Thymus (tissue), 11 donors: ENCODE results near the gene MYO5C. TPM values are rescaled to one million over a fixed set of nuclear protein-coding genes. Genes with fewer than 3 reads are reported as not detected.
A peak's percentile ranks its signal among the peaks of the same experiment; 100 is the strongest.

Experiments used
- DNase-seq, 9 donors: peaks; one replicate each; pipeline ENCODE4 v3.0.0-alpha.2; 2013; ENCODE audit warnings: low spot score in 9 of 9, low read depth in 6 of 9, missing footprints in 1 of 9
- H3K27ac ChIP-seq, 2 donors: one replicate each; pipeline ENCODE4 v1.5.1; 2013; ENCODE audit warnings: control low read depth in 1 of 2, low read depth in 1 of 2, low read length in 1 of 2, mild to moderate bottlenecking in 1 of 2, moderate library complexity in 1 of 2
- H3K27me3 ChIP-seq, 2 donors: one replicate each; pipeline ENCODE4 v1.5.1; 2013; ENCODE audit warnings: low read length in 1 of 2; ENCODE audit not compliant: control insufficient read depth in 2 of 2, insufficient read depth in 1 of 2
- H3K36me3 ChIP-seq, 2 donors: one replicate each; pipeline ENCODE4 v1.5.1; 2013; ENCODE audit warnings: low read length in 1 of 2, mild to moderate bottlenecking in 1 of 2, moderate library complexity in 1 of 2; ENCODE audit not compliant: control insufficient read depth in 2 of 2, insufficient read depth in 2 of 2
- H3K4me1 ChIP-seq, 2 donors: one replicate each; pipeline ENCODE4 v1.5.1; 2013; ENCODE audit warnings: low read length in 2 of 2; ENCODE audit not compliant: control insufficient read depth in 2 of 2, insufficient read depth in 2 of 2
- H3K4me3 ChIP-seq, 2 donors: one replicate each; pipeline ENCODE4 v1.5.1; 2013; ENCODE audit warnings: low read length in 2 of 2, control low read depth in 1 of 2, mild to moderate bottlenecking in 1 of 2
- H3K9me3 ChIP-seq, 2 donors: one replicate each; pipeline ENCODE4 v1.5.1; 2013; ENCODE audit warnings: low read length in 1 of 2, mild to moderate bottlenecking in 1 of 2; ENCODE audit not compliant: control insufficient read depth in 2 of 2, insufficient read depth in 1 of 2
- WGBS: extraction: QIAGEN DNeasy Blood & Tissue Kit; methylation state at CpG from one replicate; pipeline ENCODE4 v1.1.7; 2013; 5-methylcytosine and 5-hydroxymethylcytosine counted together
- polyA plus RNA-seq: library from polyadenylated mRNA; stranded (reverse); fragments of 200-250 nt; gene quantifications from one replicate; pipeline ENCODE4 v1.2.3, GENCODE V29; 2013
- total RNA-seq: library from RNA; stranded (reverse); fragments of 120-200 nt; gene quantifications from one replicate; pipeline ENCODE4 v1.2.4, GENCODE V29; 2013
- donor health status: healthy.

The MYO5C gene
- total and polyA plus RNA-seq, 2 donors: 3.0 to 3.2 TPM

- Histone ChIP-seq H3K9me3 (no peaks in the 10 kb centered on the region), H3K27me3 (no peaks in the 10 kb centered on the region), H3K4me3 (no peak overlapping the region), H3K36me3 (no peaks in the 10 kb centered on the region), H3K27ac (peak overlapping the region; percentile 53 to 95), H3K4me1 (peaks cover 14 to 31% of the 10 kb centered on the region in 2 donors)
- 40% methylated on average over 4 of the region's 4 CpGs for WGBS
- DNase-seq: peak in 1 of 9 donors; percentile 26
These were observed 62.2 kb downstream of the MYO5C start for GRCh38 chr15:52233405-52233804.

DNA sequence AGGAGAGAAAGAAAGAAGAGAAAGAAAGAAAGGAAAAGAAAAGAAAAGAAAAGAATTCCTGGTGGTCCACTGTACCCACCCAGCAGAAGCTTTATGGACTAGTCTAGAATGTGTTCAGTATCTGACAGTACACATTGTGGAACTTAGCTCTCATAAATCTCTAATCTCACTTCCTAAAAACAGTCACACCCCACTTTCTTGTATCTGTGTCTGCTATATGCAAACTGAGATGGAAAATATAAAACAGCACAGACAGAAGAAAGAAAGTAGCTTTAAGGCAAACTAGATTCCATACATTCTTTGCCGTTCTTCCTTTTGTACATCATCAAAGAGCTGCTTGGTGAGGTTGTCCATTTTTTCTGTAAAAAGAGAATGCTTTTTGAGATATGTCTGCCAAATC is 63.3 kb downstream of the MYO5C start:
- Histone ChIP-seq H3K9me3 (no peaks in the 10 kb centered on the region), H3K27me3 (no peaks in the 10 kb centered on the region), H3K4me1 (peaks cover 14 to 31% of the 10 kb centered on the region in 2 donors), H3K27ac (no peak overlapping the region), H3K4me3 (no peak overlapping the region), H3K36me3 (no peaks in the 10 kb centered on the region)
- 87% methylated on average over 1 of the region's 1 CpG for WGBS
- DNase-seq: peak in 1 of 9 donors; percentile 24

- H3K4me1 ChIP-seq: peaks cover 14 to 19% of the 10 kb centered on the region in 2 donors
- H3K36me3 ChIP-seq: no peaks in the 10 kb centered on the region
- H3K9me3 ChIP-seq: no peaks in the 10 kb centered on the region
- H3K27ac ChIP-seq: no peak overlapping the region
- WGBS: 97% methylated on average over 1 of the region's 1 CpG
- H3K4me3 ChIP-seq: no peak overlapping the region
- no peaks in the 10 kb centered on the region for H3K27me3 ChIP-seq
- no peak for DNase-seq
These were observed 65.5 kb downstream of the MYO5C start for GRCh38 chr15:52230073-52230472.

DNA sequence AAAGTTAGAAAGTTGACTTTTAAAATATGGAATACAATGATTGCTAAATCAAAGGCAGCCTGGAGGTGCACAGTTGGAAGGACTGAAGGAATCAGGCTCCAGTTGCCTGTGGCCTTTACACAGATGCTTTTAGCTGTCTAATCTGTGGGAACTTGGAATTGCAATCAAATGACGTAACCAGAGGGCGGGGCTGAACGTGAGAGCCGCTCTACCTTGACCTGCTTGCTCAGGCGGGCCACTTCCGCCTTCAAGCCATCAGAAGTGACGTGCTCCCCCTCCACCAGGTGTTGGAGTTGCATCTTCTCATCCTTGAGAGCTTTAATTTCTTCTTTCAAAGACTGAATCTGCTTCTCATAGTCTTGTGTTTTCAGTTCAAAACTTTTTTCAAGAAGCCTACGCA is 66.7 kb downstream of the MYO5C start:
- DNase-seq: no peak
- Histone ChIP-seq H3K27ac (no peak overlapping the region), H3K4me3 (no peak overlapping the region), H3K9me3 (no peaks in the 10 kb centered on the region), H3K27me3 (no peaks in the 10 kb centered on the region), H3K4me1 (peaks cover 2 to 8% of the 10 kb centered on the region in 2 donors), H3K36me3 (no peaks in the 10 kb centered on the region)
- 96% methylated on average over 8 of the region's 8 CpGs for WGBS

DNA sequence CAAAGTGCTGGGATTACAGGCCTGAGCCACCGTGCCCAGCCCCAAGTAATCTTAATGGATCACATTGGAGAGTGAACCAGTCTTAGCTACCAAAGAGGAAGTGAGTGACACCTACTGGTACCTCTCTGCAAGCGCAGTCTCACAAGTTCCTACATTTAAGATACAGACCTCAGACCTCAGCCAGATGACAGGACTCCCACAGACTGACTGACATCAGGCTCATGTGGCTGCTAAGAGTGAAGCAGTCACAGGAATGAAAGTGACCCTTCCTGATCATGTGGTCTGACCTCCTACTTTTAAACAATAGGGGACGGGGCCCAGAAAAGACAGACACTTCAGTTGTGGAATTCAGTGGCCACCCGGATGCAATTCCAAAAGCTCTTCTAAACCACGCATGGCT is 68.1 kb downstream of the MYO5C start:
- H3K27ac ChIP-seq: no peak overlapping the region
- WGBS: 64% methylated on average over 5 of the region's 5 CpGs
- no peaks in the 10 kb centered on the region for H3K9me3 ChIP-seq
- no peaks in the 10 kb centered on the region for H3K36me3 ChIP-seq
- peak in 8 of 9 donors; percentile 63 to 90 (median 77) for DNase-seq
- no peak overlapping the region for H3K4me3 ChIP-seq
- peaks cover 0 to 8% of the 10 kb centered on the region in 2 donors for H3K4me1 ChIP-seq
- H3K27me3 ChIP-seq: no peaks in the 10 kb centered on the region

DNA sequence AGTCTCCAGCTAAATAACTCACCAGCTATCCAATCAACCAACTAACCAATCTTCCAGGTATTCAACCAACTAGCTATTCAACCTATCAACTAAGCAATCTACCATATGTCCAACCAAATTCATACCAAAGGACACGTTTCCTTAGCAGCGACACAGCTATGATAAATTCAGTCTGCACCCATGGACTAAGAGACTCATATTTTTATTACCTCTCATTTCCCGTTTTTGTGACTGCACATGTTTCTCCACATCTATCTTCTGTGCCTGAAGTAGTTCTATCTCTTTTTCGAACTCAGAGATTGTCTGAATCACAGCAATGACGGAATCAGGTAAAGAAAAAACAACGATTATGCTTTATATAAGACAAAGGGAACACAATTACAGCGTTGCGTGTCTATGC is 70.4 kb downstream of the MYO5C start:
- Histone ChIP-seq H3K27ac (no peak overlapping the region), H3K9me3 (no peaks in the 10 kb centered on the region), H3K4me3 (no peak overlapping the region), H3K36me3 (no peaks in the 10 kb centered on the region), H3K4me1 (peaks cover 10 to 27% of the 10 kb centered on the region in 2 donors), H3K27me3 (no peaks in the 10 kb centered on the region)
- WGBS: 98% methylated on average over 8 of the region's 8 CpGs
- DNase-seq: no peak

GRCh38 chr15:52224211-52224610 is 71.4 kb downstream of the MYO5C start:
- no peaks in the 10 kb centered on the region for H3K36me3 ChIP-seq

DNA sequence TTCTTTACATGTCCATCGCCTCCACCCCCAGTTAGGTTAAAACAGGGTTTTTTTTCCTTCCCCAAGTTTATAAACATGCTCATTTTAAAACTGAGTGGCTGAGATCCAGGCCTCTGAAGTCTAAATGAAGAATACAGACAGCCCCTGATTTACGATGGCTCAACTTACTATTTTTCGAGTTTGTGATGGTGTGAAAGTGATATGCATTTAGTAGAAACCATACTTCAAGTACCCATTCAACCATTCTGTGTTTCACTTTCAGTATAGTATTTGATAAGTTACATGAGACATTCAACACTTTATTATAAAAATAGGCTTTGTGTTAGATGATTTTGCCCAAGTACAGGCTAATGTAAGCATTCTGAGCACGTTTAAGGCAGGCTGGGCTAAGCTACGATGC is 73.9 kb downstream of the MYO5C start:
- Histone ChIP-seq H3K27me3 (no peaks in the 10 kb centered on the region), H3K9me3 (no peaks in the 10 kb centered on the region), H3K27ac (peak overlapping the region in 1 of 2 donors; percentile 85), H3K4me1 (peaks cover 10 to 28% of the 10 kb centered on the region in 2 donors), H3K36me3 (no peaks in the 10 kb centered on the region), H3K4me3 (peak overlapping the region in 1 of 2 donors; percentile 21)
- WGBS: 83% methylated on average over 5 of the region's 5 CpGs
- DNase-seq: no peak

More at GRCh38 chr15:52224211-52224610, 71.4 kb downstream of the MYO5C start:
- Histone ChIP-seq H3K27me3 (no peaks in the 10 kb centered on the region), H3K4me3 (no peak overlapping the region), H3K4me1 (peaks cover 10 to 28% of the 10 kb centered on the region in 2 donors), H3K9me3 (no peaks in the 10 kb centered on the region), H3K27ac (no peak overlapping the region)
- WGBS: 95% methylated on average over 4 of the region's 4 CpGs
- DNase-seq: no peak

- peak overlapping the region; percentile 14 to 21 for H3K4me3 ChIP-seq
- WGBS: 27% methylated on average over 7 of the region's 7 CpGs
- H3K27ac ChIP-seq: peak overlapping the region; percentile 75 to 85
- peak in 6 of 9 donors; percentile 28 to 78 (median 46) for DNase-seq
- H3K27me3 ChIP-seq: no peaks in the 10 kb centered on the region
- peaks cover 10 to 28% of the 10 kb centered on the region in 2 donors for H3K4me1 ChIP-seq
- no peaks in the 10 kb centered on the region for H3K36me3 ChIP-seq
- no peaks in the 10 kb centered on the region for H3K9me3 ChIP-seq
These were observed 74.5 kb downstream of the MYO5C start for GRCh38 chr15:52220937-52221660.
